NCI-H1930 (cell line): ENCODE measurements around the gene EAF1.
"Not testable (repeated sequence)": the region's sequence is repeated elsewhere in the genome, so short reads cannot be mapped to it uniquely, and the experiment has no call there.

Experiments used
- DNase-seq, 2 experiments: peaks; one replicate each; lab custom pipeline; 2025; lab: John Stamatoyannopoulos, UW

EAF1 gene

GRCh38 chr3:15479400-15480224 lies 52.2 kb downstream of the EAF1 start:
- DNase-seq, result no peak

DNA sequence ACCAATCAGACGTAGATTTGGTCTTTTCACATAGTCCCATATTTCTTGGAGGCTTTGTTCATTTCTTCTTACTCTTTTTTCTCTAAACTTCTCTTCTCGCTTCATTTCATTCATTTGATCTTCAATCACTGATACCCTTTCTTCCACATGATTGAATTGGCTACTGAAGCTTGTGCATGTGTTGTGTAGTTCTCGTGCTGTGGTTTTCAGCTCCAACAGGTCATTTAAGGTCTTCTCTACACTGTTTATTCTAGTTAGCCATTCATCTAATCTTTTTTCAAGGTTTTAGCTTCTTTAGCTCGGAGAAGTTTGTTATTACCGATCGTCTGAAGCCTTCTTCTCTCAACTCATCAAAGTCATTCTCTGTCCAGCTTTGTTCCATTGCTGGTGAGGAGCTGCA lies 57.2 kb downstream of the EAF1 start:
- DNase-seq, result not testable (repeated sequence)

GRCh38 chr3:15486020-15486419 lies 58.6 kb downstream of the EAF1 start:
- no peak for DNase-seq

DNA sequence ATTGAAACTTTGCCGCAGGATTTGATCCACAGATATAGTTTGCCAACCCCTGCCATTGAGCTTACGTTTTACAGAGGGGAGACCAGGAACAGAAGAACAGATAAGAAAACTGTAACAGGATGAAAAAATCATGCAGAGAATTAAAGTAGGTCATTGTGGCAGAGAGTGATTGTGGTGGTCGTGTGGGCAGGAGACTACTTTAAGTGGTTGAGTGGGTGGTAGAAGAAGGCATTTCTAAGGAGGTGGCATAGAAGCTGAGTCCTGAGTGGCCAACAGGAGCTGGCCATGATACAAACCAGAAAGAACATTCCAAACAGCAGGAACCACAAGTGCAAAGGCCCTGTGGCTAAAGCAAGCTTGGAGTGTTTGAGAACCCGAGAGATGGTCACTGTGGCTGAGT lies 59.6 kb downstream of the EAF1 start:
- DNase-seq, result no peak

DNA sequence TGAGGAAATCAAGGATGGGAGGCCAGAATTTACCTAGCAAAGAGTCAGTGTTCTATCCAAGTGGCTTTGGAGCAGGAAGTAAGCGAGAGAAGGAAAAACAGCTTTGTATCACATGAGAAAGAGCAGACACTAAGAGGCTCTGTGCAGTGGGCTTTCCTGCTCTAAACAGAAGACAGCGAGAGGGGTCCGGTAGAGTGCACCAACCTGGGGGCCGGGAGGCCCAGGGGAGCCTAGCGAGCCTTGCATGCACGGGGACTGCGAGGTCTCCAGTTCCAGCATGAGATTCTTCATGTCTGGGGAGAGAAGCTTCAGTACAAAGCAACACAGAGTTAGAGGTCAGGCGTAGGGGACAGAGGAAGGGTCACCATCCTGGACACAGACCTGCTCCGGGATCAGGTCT lies 60.6 kb downstream of the EAF1 start:
- DNase-seq, result no peak

DNA sequence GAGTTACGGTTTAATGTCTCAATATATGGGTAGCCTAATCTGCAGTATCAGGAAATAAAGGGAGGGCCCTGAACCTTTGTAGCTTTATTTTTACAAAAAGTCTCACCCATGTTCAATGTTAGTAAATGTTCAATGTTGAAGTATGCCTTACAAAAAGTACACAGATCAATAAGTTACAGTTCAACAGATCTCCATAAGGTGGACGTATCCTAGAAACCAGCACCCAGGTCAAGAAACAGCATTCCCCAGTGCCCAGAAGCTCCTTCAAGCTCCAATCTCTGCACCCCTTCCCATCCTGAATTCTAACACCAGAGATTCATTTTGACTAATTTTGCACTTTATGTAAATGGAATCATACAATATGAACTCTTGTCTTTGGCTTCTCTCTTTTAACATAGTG lies 62.8 kb downstream of the EAF1 start:
- DNase-seq, result no peak

DNA sequence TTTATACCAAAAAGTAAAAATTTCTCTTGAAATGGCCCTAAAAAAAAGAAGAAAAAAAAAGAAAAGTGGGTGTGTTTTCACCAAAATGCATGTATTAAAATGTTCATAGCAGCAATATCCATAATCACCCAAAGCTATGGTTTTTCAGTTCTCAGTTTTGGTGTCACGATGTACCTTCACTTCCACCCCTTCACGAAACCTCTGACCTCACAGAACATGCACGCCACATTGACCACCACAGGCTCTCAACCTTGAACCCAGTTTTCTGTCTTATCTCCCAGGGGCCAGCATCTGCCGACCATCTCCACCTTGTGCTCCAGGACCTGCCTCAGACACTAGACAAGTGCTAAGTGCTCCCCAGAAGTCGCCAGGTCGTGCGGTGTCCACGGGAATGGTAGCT lies 63.7 kb downstream of the EAF1 start:
- no peak for DNase-seq
